PC-9 (cell line): ENCODE measurements around the gene TRIM24.

Experiments
- CTCF ChIP-seq: fragments of 200-600 bp; sonication (generic); conservative IDR thresholded peaks from 2 replicates; pipeline ENCODE4 v1.6.1; 2017; ENCODE audit warnings: mixed run types, antibody characterized with exemption, mild to moderate bottlenecking, moderate library complexity
- EZH2 ChIP-seq: fragments of 200-600 bp; sonication (generic); IDR thresholded peaks from 2 replicates; pipeline ENCODE4 v1.8.0; 2017; ENCODE audit warnings: antibody characterized with exemption, low read depth

DNA sequence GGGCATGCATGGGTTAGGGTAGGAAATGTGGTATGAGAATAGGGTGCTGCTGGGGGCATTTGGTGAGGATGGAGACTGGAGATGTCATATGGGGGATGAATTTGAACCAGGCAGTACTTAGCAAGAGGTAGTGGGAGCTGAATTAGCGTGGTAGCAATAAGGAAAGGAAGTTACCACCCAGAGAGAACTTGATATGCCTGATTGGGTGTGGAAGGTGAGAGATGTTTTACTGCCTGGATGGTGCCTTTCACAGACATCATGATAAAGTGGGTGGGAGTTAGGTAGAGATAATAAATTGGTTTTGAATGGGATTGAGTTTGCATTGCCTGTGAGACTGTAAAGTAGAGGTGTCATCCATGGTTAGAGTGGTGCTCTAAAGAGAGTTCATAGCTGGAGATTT is 46.7 kb downstream of the TRIM24 start:
- TF ChIP-seq CTCF = no peak
- TF ChIP-seq EZH2 = no peak
